Progenitor cell of endocrine pancreas (in vitro differentiated cells): ENCODE measurements around the gene ETFB. TPM values are rescaled to one million over a fixed set of nuclear protein-coding genes. Genes with fewer than 3 reads are reported as not detected.

Source experiments
- DNase-seq: peaks from one replicate; pipeline ENCODE4 v3.0.0; 2021; ENCODE audit warnings: low spot score; ENCODE audit not compliant: unreplicated experiment
- H3K27ac Mint-ChIP-seq: 2 replicates; pipeline ENCODE4 v1.8.0; 2021; ENCODE audit warnings: mild to moderate bottlenecking, moderate library complexity, mixed read lengths
- H3K27me3 Mint-ChIP-seq: 2 replicates; pipeline ENCODE4 v1.8.0; 2021; ENCODE audit warnings: mixed read lengths
- H3K36me3 Mint-ChIP-seq: 2 replicates; pipeline ENCODE4 v1.8.0; 2022; ENCODE audit warnings: mixed read lengths; ENCODE audit not compliant: insufficient read depth
- H3K4me1 Mint-ChIP-seq: 2 replicates; pipeline ENCODE4 v1.8.0; 2021; ENCODE audit warnings: low read depth, mixed read lengths
- H3K4me3 Mint-ChIP-seq: 2 replicates; pipeline ENCODE4 v1.8.0; 2021; ENCODE audit warnings: low read depth, mild to moderate bottlenecking, moderate library complexity, mixed read lengths
- H3K9me3 Mint-ChIP-seq: 2 replicates; pipeline ENCODE4 v1.8.0; 2021; ENCODE audit warnings: low read depth, mixed read lengths
- CTCF ChIP-seq: fragments of 200-600 bp; sonication (generic); IDR thresholded peaks from one replicate; pipeline ENCODE4 v1.5.0; 2021; ENCODE audit warnings: antibody characterized with exemption, mild to moderate bottlenecking; ENCODE audit not compliant: unreplicated experiment
- total RNA-seq: library from RNA; stranded (reverse); gene quantifications from 2 replicates; pipeline ENCODE4 v1.2.1, GENCODE V29; 2021

The ETFB gene
- total RNA-seq, 1 donor from 2014 or later: 63.2 TPM

- H3K4me3 Mint-ChIP-seq: no peak overlapping the region
- H3K27me3 Mint-ChIP-seq: peaks cover 20% of the 10 kb centered on the region
- no peaks in the 10 kb centered on the region for H3K36me3 Mint-ChIP-seq
- DNase-seq: no peak
- TF ChIP-seq CTCF: no peak
- peaks cover 5% of the 10 kb centered on the region for H3K4me1 Mint-ChIP-seq
- no peak overlapping the region for H3K27ac Mint-ChIP-seq
- no peaks in the 10 kb centered on the region for H3K9me3 Mint-ChIP-seq
Measured at GRCh38 chr19:51371186-51371690, 5.0 kb upstream of the ETFB start.

DNA sequence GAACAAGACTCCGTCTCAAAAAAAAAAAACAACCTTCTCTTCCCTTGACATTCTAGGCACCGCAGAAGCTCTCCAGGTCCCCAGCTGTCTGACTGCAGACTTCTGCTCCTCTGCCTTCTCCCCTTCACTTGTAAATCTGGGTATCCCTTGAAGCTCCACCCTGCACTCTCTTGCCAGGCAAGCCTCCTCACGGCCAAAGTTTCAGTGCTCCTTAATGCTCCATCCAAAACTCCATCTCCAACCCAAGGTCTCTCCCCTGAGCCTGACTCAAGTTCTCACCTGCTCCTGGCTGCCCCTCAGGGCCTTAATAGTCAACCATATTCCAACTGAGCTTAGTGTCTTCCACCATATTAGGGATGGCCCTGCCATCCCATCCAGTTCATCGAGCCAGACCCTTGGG lies 4.0 kb upstream of the ETFB start:
- Mint-ChIP-seq H3K4me1 (peaks cover 12% of the 10 kb centered on the region), H3K27ac (peak overlapping the region; percentile 57), H3K36me3 (no peaks in the 10 kb centered on the region), H3K4me3 (peak overlapping the region; percentile 45), H3K27me3 (peaks cover 20% of the 10 kb centered on the region), H3K9me3 (no peaks in the 10 kb centered on the region)
- DNase-seq: no peak
- TF ChIP-seq CTCF: no peak

DNA sequence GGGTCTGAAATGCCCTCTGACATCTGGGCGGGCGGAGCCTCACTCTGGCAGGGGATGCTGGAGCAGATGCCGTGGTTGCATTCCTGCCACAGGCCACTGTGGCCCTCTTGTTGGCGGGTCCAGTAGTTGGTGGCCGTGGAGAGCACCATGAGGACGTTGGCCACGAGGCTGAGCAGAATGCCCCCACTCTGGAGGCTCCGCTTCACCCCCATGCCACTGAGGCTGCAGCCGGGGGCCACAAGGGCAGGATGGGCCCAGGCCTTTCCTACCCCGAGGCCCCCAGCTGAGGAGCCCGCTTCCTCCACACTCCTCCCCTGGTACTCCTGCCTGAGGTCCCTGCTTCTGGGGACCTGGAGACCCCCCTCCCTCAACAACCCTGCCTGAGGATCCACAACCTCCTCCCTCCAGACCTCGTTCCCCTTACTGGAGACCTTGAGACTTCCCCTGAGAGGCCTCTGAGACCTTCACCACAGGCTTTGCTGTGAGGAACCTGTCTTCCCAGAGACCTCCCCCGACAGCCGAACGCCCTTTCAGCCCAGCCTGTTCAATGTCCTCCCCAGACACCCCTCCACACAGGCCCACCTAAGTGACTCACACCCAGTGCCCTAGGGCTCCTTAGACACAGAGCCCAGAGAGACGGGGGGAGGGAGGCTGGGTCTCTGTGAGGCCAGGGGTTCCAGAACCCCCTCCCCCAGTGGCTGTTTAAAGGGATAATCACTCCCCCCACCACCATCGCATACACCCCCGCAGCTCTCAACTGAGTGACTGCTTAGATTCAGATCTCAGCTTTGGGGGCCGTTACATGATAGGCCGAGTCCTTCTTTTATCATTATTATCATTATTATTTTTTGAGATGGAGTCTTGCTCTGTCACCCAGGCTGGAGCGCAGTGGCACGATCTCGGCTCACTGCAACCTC lies 2.4 kb upstream of the ETFB start, which contains the start of gene CLDND2:
Gene CLDND2 (minus strand): TSS at position 638 of the 917 bp plus-strand sequence. CDS start 426 bp downstream, at position 212.
- peak within 1 kb of the TSS; percentile 96 for H3K4me3 Mint-ChIP-seq
- H3K9me3 Mint-ChIP-seq: no peaks in the 10 kb centered on the region
- peaks cover 23% of the 10 kb centered on the region for H3K4me1 Mint-ChIP-seq
- H3K36me3 Mint-ChIP-seq: no peaks in the 10 kb centered on the region
- TF ChIP-seq CTCF: no peak
- H3K27me3 Mint-ChIP-seq: peaks cover 20% of the 10 kb centered on the region
- H3K27ac Mint-ChIP-seq: peak within 1 kb of the TSS; percentile 100
- DNase-seq: no peak

DNA sequence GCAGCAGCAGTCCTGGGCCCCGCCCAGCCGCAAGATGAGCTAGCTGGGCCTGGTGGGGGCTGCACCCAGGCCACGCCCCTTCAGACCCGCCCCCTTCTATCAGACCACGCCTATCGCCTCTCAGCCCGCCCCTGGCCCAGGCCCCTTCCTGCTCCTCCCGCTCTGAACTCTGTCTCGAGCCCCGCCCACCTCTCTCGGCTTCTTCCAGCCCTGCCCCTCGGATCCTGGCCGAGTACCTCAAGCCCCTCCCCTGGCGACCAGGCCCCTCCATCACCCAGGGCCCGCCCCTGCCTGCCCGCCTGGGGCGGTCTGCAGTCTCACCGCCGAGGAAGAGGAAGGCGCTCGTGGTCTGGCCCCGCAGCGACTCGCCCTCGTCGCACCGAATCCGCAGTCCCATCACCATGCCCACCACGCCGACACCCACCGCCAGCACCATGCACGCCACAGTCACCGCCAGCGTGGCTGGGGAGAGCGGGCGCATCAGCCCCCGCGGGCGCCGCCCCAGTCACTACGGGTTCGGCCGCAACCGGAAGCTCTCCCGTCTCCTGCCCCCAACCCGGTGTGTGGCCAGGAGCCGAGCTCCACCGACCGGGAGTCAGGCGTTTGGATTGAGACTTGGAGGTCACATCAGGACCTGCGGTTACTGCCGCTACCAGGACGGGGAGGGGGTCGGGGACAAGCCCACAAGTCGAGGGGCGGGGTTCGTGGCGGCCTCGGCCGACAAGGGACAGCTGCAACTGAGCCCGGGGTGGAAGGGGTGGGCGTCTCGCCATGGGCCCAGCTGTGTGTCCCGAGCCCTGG lies 1.6 kb upstream of the ETFB start:
- no peaks in the 10 kb centered on the region for H3K36me3 Mint-ChIP-seq
- no peak for TF ChIP-seq CTCF
- peak; percentile 99 for DNase-seq
- H3K4me3 Mint-ChIP-seq: peak overlapping the region; percentile 96
- no peaks in the 10 kb centered on the region for H3K9me3 Mint-ChIP-seq
- H3K4me1 Mint-ChIP-seq: peaks cover 30% of the 10 kb centered on the region
- H3K27me3 Mint-ChIP-seq: peaks cover 17% of the 10 kb centered on the region
- H3K27ac Mint-ChIP-seq: peak overlapping the region; percentile 100

- H3K27ac Mint-ChIP-seq: peak overlapping the region; percentile 100
- TF ChIP-seq CTCF: no peak
- DNase-seq: peak; percentile 27
- H3K36me3 Mint-ChIP-seq: no peaks in the 10 kb centered on the region
- peak overlapping the region; percentile 96 for H3K4me3 Mint-ChIP-seq
- H3K9me3 Mint-ChIP-seq: no peaks in the 10 kb centered on the region
- peaks cover 34% of the 10 kb centered on the region for H3K4me1 Mint-ChIP-seq
- H3K27me3 Mint-ChIP-seq: peaks cover 14% of the 10 kb centered on the region
Measured at GRCh38 chr19:51367255-51367564, 1.0 kb upstream of the ETFB start.
